GM21717 (cell line): Measurements from ENCODE around the gene RTEL1.
"Not testable (repeated sequence)": the region's sequence is repeated elsewhere in the genome, so short reads cannot be mapped to it uniquely, and the experiment has no call there.

Source experiments
- ATAC-seq: cut with Tn5 transposase; IDR thresholded peaks from one replicate; pipeline ENCODE4 v1.9.1; 2021; ENCODE audit warnings: mild to moderate bottlenecking, moderate library complexity; ENCODE audit not compliant: unreplicated experiment

The RTEL1 gene

DNA sequence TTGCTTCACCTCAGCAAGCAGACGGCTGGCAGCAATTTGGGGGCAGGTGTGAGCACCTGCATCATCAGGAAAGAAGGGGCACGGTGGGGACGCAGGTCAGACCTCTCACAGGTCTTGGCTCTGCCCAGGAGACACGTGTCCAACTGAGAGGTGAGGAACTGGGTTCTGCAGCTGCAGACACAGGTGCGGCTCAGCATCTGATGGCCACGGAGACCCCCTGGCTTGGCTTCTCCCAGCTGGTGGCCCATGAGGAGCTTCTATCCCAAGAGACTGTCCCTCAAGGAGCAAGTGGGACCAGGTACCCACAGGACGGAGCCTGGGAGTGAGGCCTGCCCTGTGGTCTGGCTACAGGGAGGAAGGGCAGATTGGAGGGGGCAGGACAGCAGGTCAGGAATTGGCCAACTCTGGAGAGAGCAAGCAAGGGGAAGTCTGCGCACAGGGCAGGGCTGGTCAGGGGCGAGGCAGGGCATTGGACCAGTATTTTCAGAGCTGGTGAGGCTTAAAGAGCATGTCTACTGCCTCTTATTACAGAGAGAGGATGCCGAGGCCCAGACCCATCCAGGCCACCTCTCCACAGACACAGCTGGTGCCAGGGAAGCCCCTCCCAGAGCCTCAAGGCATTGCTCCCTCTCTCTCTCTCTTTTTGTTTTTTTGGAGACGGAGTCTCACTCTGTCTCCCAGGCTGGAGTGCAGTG lies 9.1 kb upstream of the RTEL1 start:
- ATAC-seq, result no peak

DNA sequence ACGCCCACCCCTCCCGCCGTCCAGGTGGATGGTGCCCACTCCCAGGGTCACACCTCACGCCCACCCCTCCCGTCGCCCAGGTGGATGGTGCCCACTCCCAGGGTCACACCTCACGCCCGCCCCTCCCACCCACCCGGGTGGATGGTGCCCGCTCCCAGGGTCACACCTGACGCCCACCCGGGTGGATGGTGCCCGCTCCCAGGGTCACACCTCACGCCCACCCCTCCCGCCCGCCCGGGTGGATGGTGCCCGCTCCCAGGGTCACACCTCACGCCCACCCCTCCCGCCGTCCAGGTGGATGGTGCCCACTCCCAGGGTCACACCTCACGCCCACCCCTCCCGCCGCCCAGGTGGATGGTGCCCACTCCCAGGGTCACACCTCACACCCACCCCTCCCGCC lies 7.6 kb upstream of the RTEL1 start:
- ATAC-seq, result not testable (repeated sequence)

- no peak for ATAC-seq
Measured at GRCh38 chr20:63651942-63652191, 6.2 kb upstream of the RTEL1 start.

DNA sequence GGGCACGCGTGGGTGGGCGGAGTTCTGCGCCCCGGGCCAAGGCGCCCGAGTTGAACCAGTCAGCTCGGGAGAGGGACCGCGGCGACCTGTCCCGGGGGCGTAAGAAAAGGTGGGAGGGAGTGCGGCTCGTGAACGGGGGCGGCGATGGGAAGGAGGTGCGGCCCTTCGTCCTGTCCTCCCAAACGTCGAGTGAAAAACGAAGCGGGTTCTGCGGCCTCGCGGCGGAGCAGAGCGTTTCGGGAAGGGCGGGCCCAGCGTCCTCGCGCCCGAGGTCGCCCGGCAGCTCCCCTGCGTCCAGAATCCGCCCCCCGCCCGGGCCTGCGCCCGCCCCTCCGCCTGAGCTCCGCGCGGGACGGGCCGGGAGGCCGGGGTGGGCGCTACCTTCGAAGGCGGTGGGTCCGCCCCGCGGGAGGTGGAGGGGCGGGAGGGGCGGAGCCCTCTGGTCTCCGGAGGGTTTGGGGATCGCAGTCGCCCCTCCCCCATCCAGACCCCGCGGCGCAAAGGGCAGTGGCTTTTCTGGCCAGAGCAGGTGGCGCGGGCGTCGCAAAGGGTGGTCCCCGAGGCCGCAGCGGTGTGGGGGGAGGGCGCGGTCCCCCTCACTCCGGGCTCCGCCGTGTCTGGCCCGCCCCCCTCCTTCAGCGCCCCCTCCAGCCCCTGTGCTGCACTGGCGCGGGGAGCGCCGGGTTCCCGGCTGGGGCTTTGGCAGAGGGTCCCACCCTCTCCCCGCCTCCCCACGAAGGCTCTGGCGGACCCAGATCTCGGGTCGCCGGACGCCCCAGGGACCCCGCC lies 5.7 kb upstream of the RTEL1 start:
- no peak for ATAC-seq

- ATAC-seq, result no peak
Measured at GRCh38 chr20:63653041-63653973, 4.8 kb upstream of the RTEL1 start, which contains the start of gene STMN3. Gene STMN3, minus strand, starts transcription at chr20:63653424. Its CDS starts 79 bp downstream, at chr20:63653345.

DNA sequence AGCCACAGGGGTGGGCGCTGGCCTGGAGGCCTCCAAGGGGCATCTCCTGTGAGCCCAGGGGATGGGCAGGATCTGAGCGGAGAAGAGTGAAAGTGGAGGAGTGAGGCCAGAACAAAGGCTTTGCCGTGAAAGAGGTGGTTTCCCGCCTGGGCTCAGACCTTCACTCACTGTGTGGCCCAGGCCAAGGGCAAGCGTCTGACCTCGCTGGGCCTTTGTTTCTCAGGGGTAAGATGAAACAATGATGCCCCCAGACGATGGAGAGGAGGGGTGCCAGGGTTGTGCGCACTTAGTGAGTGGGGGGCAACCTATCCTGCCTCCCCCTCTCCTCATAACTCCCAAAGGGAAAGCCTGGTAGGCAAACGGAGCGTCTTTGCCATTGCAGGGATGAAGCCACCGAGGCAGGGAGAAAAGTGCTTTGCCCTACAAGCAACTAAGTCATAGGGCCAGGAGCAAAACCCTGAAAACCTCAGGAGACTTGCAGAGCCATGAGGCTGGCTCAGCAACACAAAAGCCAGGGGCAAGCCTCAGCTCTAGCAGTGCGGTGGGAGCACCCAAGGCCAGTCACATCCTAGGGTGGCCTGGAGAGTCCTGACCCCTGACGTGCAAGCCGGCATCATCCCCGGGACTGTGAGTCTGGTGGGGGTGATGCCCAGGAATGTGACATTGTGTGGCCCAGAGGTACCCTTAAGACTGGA lies 4.0 kb upstream of the RTEL1 start:
- no peak for ATAC-seq

- ATAC-seq, result no peak
Measured at GRCh38 chr20:63655249-63655648, 2.9 kb upstream of the RTEL1 start.

DNA sequence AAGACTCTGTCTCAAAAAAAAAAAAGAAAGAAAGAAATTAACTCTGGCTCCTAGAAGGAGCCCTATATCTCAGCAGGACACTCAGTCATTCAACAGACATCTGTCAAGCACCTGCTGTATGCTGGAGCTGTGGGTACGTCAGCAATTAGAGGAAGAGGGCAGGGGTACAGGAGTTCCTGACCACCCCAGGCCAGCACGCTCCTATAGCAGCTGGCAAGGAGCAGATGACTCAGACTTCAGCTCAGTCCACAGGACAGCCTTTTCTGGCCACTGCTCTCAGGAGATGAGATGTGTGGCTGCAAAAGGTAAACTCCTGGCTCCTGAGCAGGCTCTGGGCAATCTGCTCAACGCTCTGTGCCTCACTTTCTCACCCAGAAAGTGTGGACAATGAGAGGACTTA lies 1.7 kb upstream of the RTEL1 start:
- no peak for ATAC-seq

GRCh38 chr20:63657260-63657936 lies 714 bp upstream of the RTEL1 start:
- ATAC-seq, result peak; percentile 4

DNA sequence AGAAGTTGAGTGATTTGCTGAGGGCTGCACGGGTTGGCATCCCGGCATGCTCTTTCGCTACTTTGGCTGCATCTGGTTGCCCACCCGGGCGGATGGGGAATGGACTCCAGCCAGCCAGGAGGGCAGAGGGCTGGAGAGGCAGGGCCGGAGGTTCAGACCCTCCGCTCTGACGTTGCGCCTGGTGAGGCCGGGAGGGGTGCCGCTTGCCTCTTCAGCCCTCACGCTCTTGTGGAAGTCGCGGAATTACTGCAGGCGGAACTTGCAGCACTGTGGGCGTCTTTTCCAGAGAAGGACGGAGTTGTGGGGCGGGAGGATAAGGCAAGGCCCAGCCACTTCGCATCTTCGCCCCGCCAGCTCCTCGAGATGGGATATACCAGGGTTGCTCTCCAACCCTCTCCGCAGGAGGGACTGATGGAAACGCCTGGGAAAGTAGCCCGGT lies 656 bp downstream of the RTEL1 start:
- no peak for ATAC-seq

GRCh38 chr20:63659370-63659769 lies 1.3 kb downstream of the RTEL1 start:
- ATAC-seq, result no peak

DNA sequence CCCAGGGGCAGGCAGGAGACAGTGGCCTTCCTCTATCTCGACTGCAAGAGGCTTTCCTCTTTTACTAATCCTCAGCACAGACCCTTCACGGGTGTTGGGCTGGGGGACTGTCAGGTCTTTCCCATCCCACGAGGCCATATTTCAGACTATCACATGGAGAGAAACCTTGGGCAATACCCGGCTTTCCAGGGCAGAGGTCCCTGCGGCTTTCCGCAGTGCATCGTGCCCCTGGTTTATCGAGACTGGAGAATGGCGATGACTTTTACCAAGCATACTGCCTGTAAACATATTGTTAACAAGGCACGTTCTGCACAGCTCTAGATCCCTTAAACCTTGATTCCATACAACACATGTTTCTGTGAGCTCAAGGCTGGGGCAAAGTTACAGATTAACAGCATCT lies 2.1 kb downstream of the RTEL1 start:
- ATAC-seq, result not testable (repeated sequence)

DNA sequence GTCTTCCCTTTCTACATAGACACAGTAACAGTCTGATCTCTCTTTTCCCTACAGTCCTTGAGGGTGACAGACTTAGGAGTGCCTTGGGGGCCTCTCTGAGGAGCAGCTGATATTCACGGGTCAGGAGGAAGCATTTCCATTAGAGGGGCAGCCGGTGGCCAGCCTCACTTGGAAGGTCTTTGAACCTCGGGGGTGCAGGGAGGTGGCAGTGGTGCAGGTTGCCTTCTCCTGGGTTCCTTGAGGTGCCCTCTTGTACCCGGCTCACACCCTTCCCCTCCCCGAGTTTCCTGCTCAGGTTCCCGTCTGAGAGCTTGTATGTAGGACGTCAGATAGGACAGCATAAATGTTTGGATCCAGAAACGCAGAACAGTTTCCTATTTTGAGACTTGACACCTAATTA lies 2.5 kb downstream of the RTEL1 start:
- ATAC-seq, result no peak

GRCh38 chr20:63661108-63661507 lies 3.0 kb downstream of the RTEL1 start:
- no peak for ATAC-seq

DNA sequence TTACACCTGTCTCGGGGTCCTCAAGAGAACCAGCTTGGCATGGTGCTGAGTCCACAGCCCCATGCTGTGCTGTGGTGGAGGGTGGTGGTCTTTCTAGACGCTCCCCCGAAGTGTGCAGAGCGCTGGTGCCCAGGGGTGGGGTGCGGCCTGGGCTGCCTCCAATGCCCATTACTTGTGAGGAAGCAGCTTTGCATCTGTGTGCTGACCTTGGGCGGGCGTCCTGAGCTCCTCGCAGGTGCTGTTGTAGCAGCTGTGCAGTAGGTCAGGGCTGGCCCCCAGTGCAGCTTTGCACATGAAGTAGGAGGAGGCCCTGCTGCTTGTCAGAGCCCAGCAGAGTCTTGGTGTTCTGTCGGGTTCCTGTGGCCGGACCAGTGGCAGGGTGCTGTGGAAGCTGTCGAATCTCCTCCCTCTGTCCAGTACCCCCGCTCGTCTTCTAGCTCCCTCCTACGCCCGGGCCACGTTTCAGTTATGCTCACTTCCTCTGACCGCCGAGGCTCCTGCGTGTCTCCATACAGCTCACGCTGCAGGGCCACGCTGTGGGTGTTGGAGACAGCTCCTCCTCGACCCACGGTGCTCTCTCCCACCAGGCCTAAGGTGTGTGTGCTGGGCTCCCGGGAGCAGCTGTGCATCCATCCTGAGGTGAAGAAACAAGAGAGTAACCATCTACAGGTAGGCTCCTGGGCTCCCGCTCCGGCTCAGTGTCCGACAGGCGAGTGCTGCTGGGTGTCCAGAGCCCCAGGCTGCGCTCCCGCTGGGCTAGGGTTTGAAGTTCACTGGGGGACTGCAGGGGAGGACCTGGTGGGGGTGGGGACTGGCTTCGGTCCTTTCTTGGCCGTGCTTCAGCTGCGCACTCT lies 4.1 kb downstream of the RTEL1 start:
- no peak for ATAC-seq

DNA sequence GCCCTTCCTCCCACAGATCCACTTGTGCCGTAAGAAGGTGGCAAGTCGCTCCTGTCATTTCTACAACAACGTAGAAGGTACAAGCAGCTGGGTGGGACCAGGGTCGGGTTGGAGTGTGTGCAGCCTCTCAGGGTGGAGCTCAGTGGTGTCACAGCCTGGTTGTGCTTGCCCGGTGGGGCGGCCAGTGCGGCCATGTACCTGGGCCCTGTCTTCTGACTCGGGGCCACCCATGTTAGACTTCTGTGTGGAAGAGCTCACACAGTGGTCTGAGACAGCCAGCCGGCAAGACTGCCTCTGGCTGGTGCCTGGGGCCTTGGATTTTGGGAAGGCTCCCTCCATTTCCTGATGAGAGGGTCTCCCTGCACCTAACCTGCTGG lies 4.7 kb downstream of the RTEL1 start:
- ATAC-seq, result no peak

DNA sequence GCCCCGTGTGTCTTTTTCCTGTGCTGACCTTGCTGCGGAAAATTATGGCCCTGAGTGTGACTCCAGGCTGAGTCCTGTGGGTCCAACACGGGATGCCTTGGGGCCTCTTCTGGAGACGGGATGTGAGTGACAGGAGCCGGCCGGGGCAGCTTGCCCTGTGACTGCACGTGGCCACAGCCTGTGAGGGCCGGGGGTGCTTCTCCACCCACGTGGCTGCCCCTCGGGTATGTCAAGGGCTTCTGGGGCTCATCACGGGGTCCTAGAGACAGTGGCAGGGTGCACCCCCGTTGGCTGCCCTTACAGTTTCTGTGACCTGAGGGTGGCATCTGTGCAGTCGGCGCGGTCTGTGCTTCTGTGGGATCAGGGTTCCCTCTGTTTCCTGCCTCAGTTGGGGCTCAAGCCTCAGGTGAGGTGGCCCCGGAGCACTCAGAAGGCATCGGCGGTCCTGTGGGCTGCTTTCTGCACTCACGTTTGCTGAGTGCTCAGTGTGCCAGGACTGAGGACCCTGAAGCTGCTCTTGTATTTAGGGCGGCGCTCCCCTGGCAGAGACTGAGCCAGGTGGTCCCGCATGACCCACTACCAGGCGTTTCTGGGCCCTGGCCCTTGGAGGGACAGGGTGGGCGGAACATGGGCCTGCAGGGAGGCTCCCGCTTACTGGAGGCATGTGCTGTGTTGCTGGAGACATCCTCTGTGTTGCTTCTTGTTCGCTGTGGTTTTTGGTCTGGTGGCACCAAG lies 5.4 kb downstream of the RTEL1 start:
- no peak for ATAC-seq

- ATAC-seq, result no peak
Measured at GRCh38 chr20:63664143-63664851, 6.2 kb downstream of the RTEL1 start.
